GM10266 (cell line): ENCODE data around the gene NTN4.
"Not testable (repeated sequence)": the region's sequence is repeated elsewhere in the genome, so short reads cannot be mapped to it uniquely, and the experiment has no call there.

Experiments
- DNase-seq: peaks from one replicate; pipeline ENCODE4 v3.0.0; 2012; ENCODE audit errors: extremely low spot score
- TF ChIP-seq, protein P1 (sequence below): IDR thresholded peaks from 2 replicates; pipeline ENCODE4 v1.5.1; 2012; ENCODE audit warnings: mild to moderate bottlenecking, low read depth; ENCODE audit not compliant: control insufficient read depth, insufficient read depth; ENCODE audit errors: missing control alignments

The NTN4 gene

GRCh38 chr12:95784286-95784685 lies 6.3 kb downstream of the NTN4 start:
- no peak for DNase-seq
- TF ChIP-seq, protein P1, sequence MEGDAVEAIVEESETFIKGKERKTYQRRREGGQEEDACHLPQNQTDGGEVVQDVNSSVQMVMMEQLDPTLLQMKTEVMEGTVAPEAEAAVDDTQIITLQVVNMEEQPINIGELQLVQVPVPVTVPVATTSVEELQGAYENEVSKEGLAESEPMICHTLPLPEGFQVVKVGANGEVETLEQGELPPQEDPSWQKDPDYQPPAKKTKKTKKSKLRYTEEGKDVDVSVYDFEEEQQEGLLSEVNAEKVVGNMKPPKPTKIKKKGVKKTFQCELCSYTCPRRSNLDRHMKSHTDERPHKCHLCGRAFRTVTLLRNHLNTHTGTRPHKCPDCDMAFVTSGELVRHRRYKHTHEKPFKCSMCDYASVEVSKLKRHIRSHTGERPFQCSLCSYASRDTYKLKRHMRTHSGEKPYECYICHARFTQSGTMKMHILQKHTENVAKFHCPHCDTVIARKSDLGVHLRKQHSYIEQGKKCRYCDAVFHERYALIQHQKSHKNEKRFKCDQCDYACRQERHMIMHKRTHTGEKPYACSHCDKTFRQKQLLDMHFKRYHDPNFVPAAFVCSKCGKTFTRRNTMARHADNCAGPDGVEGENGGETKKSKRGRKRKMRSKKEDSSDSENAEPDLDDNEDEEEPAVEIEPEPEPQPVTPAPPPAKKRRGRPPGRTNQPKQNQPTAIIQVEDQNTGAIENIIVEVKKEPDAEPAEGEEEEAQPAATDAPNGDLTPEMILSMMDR = no peak

- not testable (repeated sequence) for DNase-seq
Measured at GRCh38 chr12:95775466-95775865, 15.1 kb downstream of the NTN4 start.

- DNase-seq = no peak
- TF ChIP-seq, protein P1 = no peak
Measured at GRCh38 chr12:95774311-95775045, 16.1 kb downstream of the NTN4 start.

GRCh38 chr12:95773320-95773719 lies 17.2 kb downstream of the NTN4 start:
- no peak for DNase-seq
- TF ChIP-seq, protein P1 = no peak

- TF ChIP-seq, protein P1 = no peak
Measured at GRCh38 chr12:95767703-95768102, 22.9 kb downstream of the NTN4 start.

GRCh38 chr12:95766356-95767019 lies 24.1 kb downstream of the NTN4 start:
- no peak for DNase-seq
- TF ChIP-seq, protein P1 = no peak

More at GRCh38 chr12:95767703-95768102, 22.9 kb downstream of the NTN4 start:
- no peak for DNase-seq

DNA sequence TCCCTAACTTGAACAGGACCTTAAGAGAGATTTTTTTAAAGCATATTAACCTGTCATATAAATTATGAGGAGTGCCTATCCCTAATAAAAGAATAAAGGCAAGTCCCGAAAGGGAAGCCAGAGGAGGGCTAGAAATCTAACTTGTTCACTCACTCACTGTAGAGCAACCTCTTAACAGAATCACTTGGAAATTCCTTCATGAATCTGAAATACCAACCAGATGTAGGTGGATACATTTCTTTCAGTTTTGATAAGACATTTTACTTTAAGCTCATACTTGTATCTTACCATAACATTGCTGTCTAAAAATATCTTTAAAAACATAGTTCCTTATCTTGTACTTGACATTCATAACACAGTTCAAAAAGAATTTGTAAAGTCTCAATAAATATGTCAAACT lies 25.7 kb downstream of the NTN4 start:
- DNase-seq = no peak
- TF ChIP-seq, protein P1 = no peak
